HK-2 (cell line): Measurements from ENCODE around the gene TDRD9.
A peak's percentile ranks its signal among the peaks of the same experiment; 100 is the strongest.

Experiments
- DNase-seq: peaks from one replicate; pipeline ENCODE4 v3.0.0-alpha.2; 2018; ENCODE audit not compliant: unreplicated experiment

The TDRD9 gene

GRCh38 chr14:103890821-103891666 is 37.2 kb upstream of the TDRD9 start:
- DNase-seq, result no peak

- no peak for DNase-seq
These were observed 36.5 kb upstream of the TDRD9 start for GRCh38 chr14:103891667-103892215.

GRCh38 chr14:103892247-103892646 is 36.0 kb upstream of the TDRD9 start:
- DNase-seq, result no peak

GRCh38 chr14:103894034-103894722 is 34.1 kb upstream of the TDRD9 start:
- DNase-seq, result no peak

GRCh38 chr14:103894723-103895059 is 33.6 kb upstream of the TDRD9 start:
- DNase-seq, result no peak

DNA sequence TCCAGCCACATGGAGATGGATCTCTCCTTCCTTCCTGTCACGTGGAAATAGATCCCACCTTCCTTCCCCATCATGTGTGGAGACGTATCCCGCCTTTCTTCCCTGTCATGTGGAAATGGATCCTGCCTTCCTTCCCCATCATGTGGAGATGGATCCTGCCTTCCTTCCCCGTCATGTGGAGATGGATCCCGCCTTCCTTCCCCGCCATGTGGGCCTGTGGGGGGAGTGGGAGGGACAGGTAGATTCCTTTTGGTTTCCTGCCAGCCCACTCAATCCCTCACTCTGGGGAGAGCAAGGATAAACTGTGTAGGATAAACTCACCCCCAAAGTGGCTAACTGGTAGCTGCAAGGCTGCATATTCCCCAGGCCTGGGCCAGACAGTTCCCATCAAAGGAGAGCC is 31.7 kb upstream of the TDRD9 start:
- no peak for DNase-seq

GRCh38 chr14:103897075-103897947 is 30.9 kb upstream of the TDRD9 start:
- peak; percentile 65 for DNase-seq

DNA sequence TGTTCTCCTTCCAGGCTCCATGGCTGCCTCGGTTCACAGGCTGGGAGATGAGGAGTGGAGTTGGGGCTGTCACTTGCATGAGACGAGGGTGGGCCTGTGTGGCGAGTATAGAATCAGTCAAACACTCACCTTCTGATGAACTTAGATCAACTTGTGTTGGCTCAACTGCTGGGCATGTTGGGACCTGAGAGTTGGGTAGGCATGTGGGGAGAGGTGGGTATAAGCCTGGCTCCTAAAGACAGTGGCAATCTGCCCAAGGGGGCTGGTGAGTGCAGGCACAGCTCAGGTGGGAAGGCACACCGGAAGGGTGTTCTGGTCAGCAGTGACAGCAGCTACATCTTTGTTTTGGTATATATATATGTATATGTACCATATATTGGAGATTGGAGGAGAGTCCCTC is 30.1 kb upstream of the TDRD9 start:
- no peak for DNase-seq

GRCh38 chr14:103898711-103899110 is 29.5 kb upstream of the TDRD9 start:
- DNase-seq, result no peak

- DNase-seq, result no peak
These were observed 28.9 kb upstream of the TDRD9 start for GRCh38 chr14:103899316-103899715.

- no peak for DNase-seq
These were observed 28.4 kb upstream of the TDRD9 start for GRCh38 chr14:103899833-103900232.

DNA sequence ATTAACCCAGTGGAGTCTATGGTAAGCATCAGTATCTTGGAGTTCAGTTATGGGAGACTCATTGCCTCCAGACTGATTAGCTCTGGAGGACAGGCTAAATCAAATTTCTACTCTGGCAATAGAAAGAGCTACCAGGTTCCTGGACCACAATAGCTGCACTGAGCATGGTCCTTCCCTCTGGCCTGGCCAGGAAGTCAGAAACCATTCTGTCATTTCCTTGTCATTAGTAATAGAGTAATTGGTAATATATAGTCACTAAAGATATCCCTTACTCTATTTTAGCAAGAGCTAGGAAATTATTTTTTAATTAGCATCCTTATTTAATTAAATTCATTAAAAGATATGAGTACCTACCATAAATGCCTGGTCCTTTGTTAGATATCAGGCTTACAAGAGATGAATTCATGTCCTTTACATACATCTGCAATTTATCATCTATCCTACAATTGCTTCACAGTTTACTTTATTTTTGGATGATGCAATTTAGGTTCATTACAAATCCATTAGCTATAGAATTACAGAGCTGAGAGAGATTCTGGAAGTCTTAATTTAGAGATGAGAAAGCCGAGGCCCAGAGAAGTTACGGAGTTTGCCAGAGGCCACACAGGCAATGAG is 23.7 kb upstream of the TDRD9 start:
- DNase-seq, result no peak

- DNase-seq, result no peak
These were observed 22.3 kb upstream of the TDRD9 start for GRCh38 chr14:103905842-103906456.

- DNase-seq, result peak; percentile 41
These were observed 19.7 kb upstream of the TDRD9 start for GRCh38 chr14:103908580-103908979.

- no peak for DNase-seq
These were observed 18.6 kb upstream of the TDRD9 start for GRCh38 chr14:103909531-103910261.

GRCh38 chr14:103910262-103910935 is 17.9 kb upstream of the TDRD9 start:
- DNase-seq, result peak; percentile 94

- no peak for DNase-seq
These were observed 17.3 kb upstream of the TDRD9 start for GRCh38 chr14:103910984-103911383.

DNA sequence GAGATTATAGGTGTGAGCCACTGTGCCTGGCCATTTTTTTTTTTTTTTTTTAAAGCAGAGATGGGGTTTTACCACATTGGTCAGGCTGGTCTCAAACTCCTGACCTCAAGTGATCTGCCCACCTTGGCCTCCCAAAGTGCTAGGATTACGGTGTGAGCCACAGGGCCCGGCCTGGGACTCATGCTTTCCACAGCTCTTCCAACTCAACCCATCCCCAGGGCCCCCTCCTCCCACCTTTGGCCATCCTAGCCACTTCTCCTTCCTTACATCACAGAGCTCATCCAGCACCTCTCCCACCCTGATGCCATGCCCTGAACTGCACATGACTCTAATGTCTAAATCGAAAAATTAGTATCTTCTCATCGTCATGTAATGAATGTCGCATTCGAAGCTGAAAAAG is 12.6 kb upstream of the TDRD9 start:
- no peak for DNase-seq

- DNase-seq, result no peak
These were observed 11.5 kb upstream of the TDRD9 start for GRCh38 chr14:103916636-103917262.
